ENCODE results near the gene SALL1. TPM values are rescaled to one million over a fixed set of nuclear protein-coding genes. Genes with fewer than 3 reads are reported as not detected.
A peak's percentile ranks its signal among the peaks of the same experiment; 100 is the strongest.

SALL1 gene
- total and polyA plus RNA-seq, 2 of the 8 experiments (the other 6 are each of a cell fraction or from before 2014, with no cell fraction given) = 33.7 to 56.8 TPM

GRCh38 chr16:51146256-51146924, 4.7 kb downstream of the SALL1 start:
- Histone ChIP-seq H3K27ac (ENCODE audit: low read depth, low read length) (no peak overlapping the region), H3K79me1 (ENCODE audit: low read depth, low read length) (0 out of 2 replicates have a peak, but pooled peaks cover 4% of the 10 kb centered on the region), H2AK5ac (ENCODE audit: low read depth, low read length) (no peak overlapping the region), H3K23ac (ENCODE audit: insufficient read length) (no peak overlapping the region), H2AFZ (ENCODE audit: low read length) (no peak overlapping the region), H3K23me2 (ENCODE audit: low read depth, low read length) (peaks cover 10% of the 10 kb centered on the region), H4K91ac (replicated peaks; ENCODE audit: insufficient read length, low read length) (no peak overlapping the region), H2BK15ac (ENCODE audit: low read length) (no peak overlapping the region), H2BK20ac (ENCODE audit: low read length) (no peak overlapping the region), H3K9ac (replicated peaks in 1 of 4; ENCODE audit: extremely low read depth in 1 of 4, low read depth in 3 of 4, low read length in 3 of 4) (no peak overlapping the region), H4K5ac (ENCODE audit: insufficient read length, low read depth, low read length) (no peak overlapping the region), H3K18ac (ENCODE audit: extremely low read depth, low read length) (no peak overlapping the region), H3K14ac (ENCODE audit: insufficient read length) (no peak overlapping the region), H3K4me3 (ENCODE audit: extremely low read depth in 1 of 4, insufficient read depth in 2 of 4, low read depth in 3 of 4, low read length in 4 of 4) (peak overlapping the region in 1 of 4 experiments; percentile 13; a peak in 4 of 8 replicates), H2BK120ac (replicated peaks; ENCODE audit: low read depth, low read length) (no peak overlapping the region), H3K56ac (replicated peaks; ENCODE audit: insufficient read length, low read depth, low read length) (no peak overlapping the region), H3K4ac (replicated peaks; ENCODE audit: insufficient read length, low read depth, low read length) (peak overlapping the region; percentile 39), H3K27me3 (replicated peaks in 1 of 4; ENCODE audit: control insufficient read depth in 3 of 4, extremely low read depth in 1 of 4, insufficient read depth in 3 of 4, low read length in 3 of 4) (no peaks in the 10 kb centered on the region), H3K9me3 (ENCODE audit: insufficient read depth in 2 of 2, low read depth in 1 of 2, low read length in 1 of 2) (no peaks in the 10 kb centered on the region; a peak in 1 of 4 replicates), H2BK12ac (ENCODE audit: low read depth, low read length) (no peak overlapping the region), H3K79me2 (ENCODE audit: control insufficient read depth in 1 of 2, insufficient read depth in 2 of 2, low read length in 2 of 2) (peaks cover 35 to 93% of the 10 kb centered on the region in 2 experiments), H4K8ac (ENCODE audit: extremely low read depth, insufficient read depth, low read length) (no peak overlapping the region), H2BK5ac (ENCODE audit: low read depth, low read length) (no peak overlapping the region), H3K4me2 (ENCODE audit: insufficient read depth in 1 of 2, low read depth in 2 of 2, low read length in 2 of 2) (peak overlapping the region; percentile 35 to 99), H3K36me3 (ENCODE audit: control insufficient read depth in 2 of 4, insufficient read depth in 4 of 4, low read length in 3 of 4) (peaks cover 1 to 43% (median 9%) of the 10 kb centered on the region in 4 experiments; a peak in 6 of 8 replicates), H3K4me1 (replicated peaks in 1 of 4; ENCODE audit: control insufficient read depth in 3 of 4, insufficient read depth in 4 of 4, low read length in 3 of 4) (peaks cover 4 to 16% (median 6%) of the 10 kb centered on the region in 4 experiments; a peak in 4 of 7 replicates), H4K20me1 (replicated peaks in 1 of 2; ENCODE audit: control insufficient read depth in 1 of 2, insufficient read depth in 2 of 2, low read length in 2 of 2) (peaks cover 9 to 10% of the 10 kb centered on the region in 2 experiments)
- ChIA-PET CTCF (ENCODE audit: partially characterized antibody) (interaction anchor here (0.6 to 0.9 kb wide), 4 partner anchors 13 to 391 kb away, joined by 3 read pairs; no protein-coding TSS in a partner anchor), POLR2A (ENCODE audit: partially characterized antibody) (interaction anchor here (0.8 to 1.9 kb wide), 4 partner anchors 9 to 597 kb away, joined by 3 to 5 read pairs (median 4); no protein-coding TSS in a partner anchor)
- DNase-seq (ENCODE audit: low read depth in 1 of 2, low spot score in 2 of 2) (peak in 1 of 2 experiments; percentile 33), FAIRE-seq (no peak)
- 72% methylated on average over 6 of the region's 6 CpGs; no CpG with 5 or more reads in 1 of the 2 experiments for WGBS, 2 experiments (ENCODE audit: extremely low coverage in 1 of 2, insufficient coverage in 1 of 2, insufficient read length in 1 of 2, insufficient replicate concordance in 2 of 2, low coverage in 1 of 2, low lambda C conversion rate in 2 of 2, missing lambda C conversion rate in 1 of 2)
- TF ChIP-seq ATF2 (IDR thresholded peaks at IDR 0.05; ENCODE audit: low read length) = no peak
- no peak for TF ChIP-seq CHD1 (IDR thresholded peaks at IDR 0.05; ENCODE audit: low read depth, low read length)
- TF ChIP-seq RNF2 (IDR thresholded peaks at IDR 0.05; ENCODE audit: borderline replicate concordance, low read depth, low read length, missing control alignments, poor library complexity, severe bottlenecking) = no peak
- peak in 1 of 3 experiments; percentile 10; a peak in 1 of 4 replicates for TF ChIP-seq CTCF (IDR thresholded peaks at IDR 0.05; ENCODE audit: control extremely low read depth in 1 of 3, insufficient read depth in 1 of 3, low read depth in 1 of 3, low read length in 3 of 3)
- TF ChIP-seq RAD21 (IDR thresholded peaks at IDR 0.05 in 1 of 2, conservative IDR thresholded peaks at IDR 0.05 in 1 of 2; ENCODE audit: low read depth in 2 of 2, low read length in 2 of 2) = peak; percentile 15 to 36; a peak in 1 of 4 replicates

Measured in H1 (cell line).